Hematopoietic multipotent progenitor cell treated with erythropoietin and hydrocortisone succinate and interleukin-3 and kit ligand, for 8 days (in vitro differentiated cells): ENCODE data around the gene RHOU.

Experiments used
- DNase-seq: peaks from one replicate; pipeline ENCODE4 v3.0.0-alpha.2; 2015

RHOU gene

DNA sequence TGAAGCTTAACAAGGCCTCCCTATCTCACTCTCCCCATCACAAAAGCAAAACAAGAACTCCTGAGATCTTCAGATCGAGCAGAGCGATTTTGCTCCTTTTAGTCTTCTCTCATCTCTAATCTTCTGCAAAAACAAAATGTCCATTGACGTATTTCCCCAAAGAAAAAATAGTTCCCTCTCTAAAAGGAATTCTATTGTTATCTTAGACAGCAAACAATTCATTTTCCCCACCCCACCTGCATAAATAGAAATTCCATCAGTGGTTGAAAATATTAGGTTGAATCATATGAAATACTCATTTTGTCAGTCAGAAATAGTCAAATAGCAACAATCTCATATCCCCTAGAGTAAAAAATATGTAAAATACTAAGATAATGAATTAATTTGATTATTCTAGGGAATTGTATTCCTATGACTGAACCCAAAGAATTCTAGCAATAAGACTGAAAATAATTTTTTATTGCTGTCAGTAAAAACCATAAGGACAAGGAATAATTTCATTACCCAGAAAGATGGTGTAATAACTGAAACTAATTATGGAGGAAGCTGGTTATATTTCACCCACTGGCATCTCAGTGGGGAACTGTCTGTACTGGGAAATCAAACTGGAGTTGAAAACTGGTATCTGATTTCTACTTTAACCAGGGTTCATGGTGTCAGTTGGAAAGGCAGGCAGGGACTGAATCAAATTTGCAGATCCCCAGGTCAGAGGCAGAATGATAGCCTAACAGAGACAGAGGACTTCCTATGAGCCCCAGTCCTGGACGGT, 51.3 kb downstream of the RHOU start:
- DNase-seq, result no peak

DNA sequence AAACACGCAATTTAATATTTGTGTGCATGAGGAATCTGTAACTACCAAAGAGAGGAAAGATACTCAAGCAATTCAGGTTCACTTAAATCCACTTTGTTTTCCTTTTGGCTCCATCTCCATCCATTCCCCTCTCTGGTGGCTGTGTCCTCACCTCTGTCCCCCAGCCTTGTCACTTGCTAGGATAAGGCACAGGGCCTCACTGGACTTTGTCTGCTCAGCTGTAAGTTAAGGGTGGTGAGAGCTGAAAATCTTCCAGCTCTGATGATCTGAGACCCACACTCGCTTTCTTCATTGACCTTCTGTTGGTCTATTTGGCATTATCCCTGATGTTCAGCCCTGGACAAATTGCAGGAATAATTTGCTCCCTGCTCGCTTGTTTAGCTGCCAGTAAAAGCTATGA, 56.5 kb downstream of the RHOU start:
- no peak for DNase-seq

DNA sequence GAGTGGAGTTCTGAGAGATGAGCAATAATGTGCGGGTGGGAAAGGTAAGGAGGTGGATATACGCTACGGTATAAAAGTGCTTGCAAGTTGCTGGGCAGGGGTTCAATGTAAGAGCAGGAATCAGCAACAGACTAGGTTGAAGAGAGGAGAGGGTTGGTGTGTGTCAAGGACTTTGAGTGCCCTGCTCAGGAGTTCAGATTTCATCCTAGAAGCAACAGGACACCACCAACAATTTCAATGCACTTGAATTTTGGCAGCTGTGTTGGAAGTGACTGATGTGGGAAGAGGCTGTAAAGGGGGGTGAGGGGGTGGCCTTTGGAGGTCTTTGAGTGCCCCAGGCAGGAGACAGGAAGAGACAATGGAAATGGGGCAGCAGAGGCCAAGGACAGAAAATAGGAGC, 57.3 kb downstream of the RHOU start:
- no peak for DNase-seq

- DNase-seq, result no peak
These were observed 57.8 kb downstream of the RHOU start for GRCh38 chr1:228793032-228793431.

DNA sequence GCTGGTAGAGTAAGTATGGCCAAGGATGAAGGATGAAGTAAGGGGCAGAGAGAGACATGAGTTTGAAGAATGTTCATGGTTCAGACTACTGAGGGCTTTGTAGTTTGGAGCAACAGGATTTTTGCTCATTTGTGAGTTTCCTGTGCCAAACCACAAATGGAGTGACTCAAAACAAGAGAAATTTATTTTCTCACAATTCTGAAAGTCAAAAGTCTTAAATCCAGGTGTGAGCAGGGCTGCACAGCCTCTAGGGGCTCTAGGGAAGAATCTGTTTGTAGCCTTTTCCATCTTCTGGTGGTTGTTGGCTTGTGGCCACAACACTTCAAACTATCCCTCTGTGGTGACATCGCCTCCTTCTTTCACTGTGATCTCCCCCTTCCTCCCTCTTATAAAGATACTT, 58.9 kb downstream of the RHOU start:
- DNase-seq, result no peak

DNA sequence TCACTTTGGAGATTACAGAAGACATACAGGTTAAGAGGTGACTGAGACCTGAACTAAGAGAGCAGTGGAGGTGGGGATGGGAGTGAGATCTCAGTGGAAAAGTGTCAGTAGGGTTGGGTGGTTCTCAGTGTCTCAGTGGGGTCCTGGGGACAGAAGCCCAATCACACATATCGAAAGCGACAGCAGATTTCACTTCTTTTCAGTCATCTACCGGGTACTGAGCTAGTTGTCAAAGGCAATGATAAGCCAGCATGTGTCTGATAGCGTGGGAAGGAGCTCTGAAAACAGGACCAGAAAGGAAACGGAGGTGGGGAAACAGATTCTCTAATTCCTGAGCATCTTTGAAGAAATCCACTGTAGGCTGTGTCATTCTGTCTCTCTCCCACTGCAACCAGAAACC, 59.5 kb downstream of the RHOU start:
- DNase-seq, result no peak

GRCh38 chr1:228795596-228795995, 60.3 kb downstream of the RHOU start:
- no peak for DNase-seq
